HG03442 (cell line): ENCODE results near the gene NAA16.

Source experiments
- ATAC-seq: cut with Tn5 transposase; IDR thresholded peaks from one replicate; pipeline ENCODE4 v1.9.1; 2021; ENCODE audit warnings: mild to moderate bottlenecking, moderate library complexity; ENCODE audit not compliant: unreplicated experiment

The NAA16 gene

GRCh38 chr13:41302743-41303142, 8.3 kb upstream of the NAA16 start:
- no peak for ATAC-seq

- ATAC-seq: no peak
These were observed 6.5 kb upstream of the NAA16 start for GRCh38 chr13:41304551-41304950.

GRCh38 chr13:41306271-41307145, 4.6 kb upstream of the NAA16 start:
- ATAC-seq: no peak

GRCh38 chr13:41307884-41308640, 3.0 kb upstream of the NAA16 start:
- ATAC-seq: no peak

- ATAC-seq: peak; percentile 45
These were observed 524 bp downstream of the NAA16 start for GRCh38 chr13:41311406-41312175.

- no peak for ATAC-seq
These were observed 1.1 kb downstream of the NAA16 start for GRCh38 chr13:41312176-41312500.

- ATAC-seq: no peak
These were observed 2.0 kb downstream of the NAA16 start for GRCh38 chr13:41313117-41313516.

GRCh38 chr13:41313659-41314197, 2.7 kb downstream of the NAA16 start:
- no peak for ATAC-seq

GRCh38 chr13:41315443-41316047, 4.5 kb downstream of the NAA16 start:
- no peak for ATAC-seq

- no peak for ATAC-seq
These were observed 6.2 kb downstream of the NAA16 start for GRCh38 chr13:41317243-41317642.

GRCh38 chr13:41325752-41326151, 14.7 kb downstream of the NAA16 start:
- ATAC-seq: no peak

GRCh38 chr13:41326661-41327060, 15.6 kb downstream of the NAA16 start:
- ATAC-seq: no peak

- no peak for ATAC-seq
These were observed 17.1 kb downstream of the NAA16 start for GRCh38 chr13:41327994-41328790.

GRCh38 chr13:41332829-41333228, 21.8 kb downstream of the NAA16 start:
- no peak for ATAC-seq

GRCh38 chr13:41334810-41335209, 23.7 kb downstream of the NAA16 start:
- no peak for ATAC-seq

- ATAC-seq: no peak
These were observed 33.3 kb downstream of the NAA16 start for GRCh38 chr13:41344358-41344757.

- no peak for ATAC-seq
These were observed 34.3 kb downstream of the NAA16 start for GRCh38 chr13:41345165-41345913.

- no peak for ATAC-seq
These were observed 35.0 kb downstream of the NAA16 start for GRCh38 chr13:41345914-41346589.
